ENCODE results near the gene LAMA3.

LAMA3 gene

DNA sequence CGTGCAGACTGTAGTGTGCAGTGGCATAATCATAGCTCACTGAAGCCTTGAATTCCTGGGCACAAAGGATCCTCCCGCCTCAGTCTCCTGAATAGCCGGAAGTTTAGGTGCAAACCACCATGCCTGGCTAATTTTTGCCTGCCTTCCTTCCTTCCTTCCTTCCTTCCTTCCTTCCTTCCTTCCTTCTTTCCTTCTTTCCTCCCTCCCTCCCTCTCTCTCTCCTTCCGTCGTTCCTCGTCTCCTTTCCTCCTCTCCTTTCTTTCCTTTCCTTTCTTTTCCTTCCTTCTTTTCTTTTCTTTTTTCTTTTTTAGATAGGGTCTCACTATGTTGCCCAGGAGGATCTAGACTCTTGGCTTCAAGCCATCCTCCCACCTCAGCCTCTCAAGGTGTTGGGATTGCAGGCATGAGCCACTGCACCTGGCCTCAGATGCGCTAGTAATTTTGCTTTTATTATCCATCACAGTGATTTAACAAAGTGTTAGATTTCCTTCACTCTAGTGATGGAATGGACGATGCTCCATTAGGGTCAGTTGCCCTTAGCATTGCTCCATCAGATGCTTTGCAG is 20.0 kb upstream of the LAMA3 start:
- TF ChIP-seq, protein P1, sequence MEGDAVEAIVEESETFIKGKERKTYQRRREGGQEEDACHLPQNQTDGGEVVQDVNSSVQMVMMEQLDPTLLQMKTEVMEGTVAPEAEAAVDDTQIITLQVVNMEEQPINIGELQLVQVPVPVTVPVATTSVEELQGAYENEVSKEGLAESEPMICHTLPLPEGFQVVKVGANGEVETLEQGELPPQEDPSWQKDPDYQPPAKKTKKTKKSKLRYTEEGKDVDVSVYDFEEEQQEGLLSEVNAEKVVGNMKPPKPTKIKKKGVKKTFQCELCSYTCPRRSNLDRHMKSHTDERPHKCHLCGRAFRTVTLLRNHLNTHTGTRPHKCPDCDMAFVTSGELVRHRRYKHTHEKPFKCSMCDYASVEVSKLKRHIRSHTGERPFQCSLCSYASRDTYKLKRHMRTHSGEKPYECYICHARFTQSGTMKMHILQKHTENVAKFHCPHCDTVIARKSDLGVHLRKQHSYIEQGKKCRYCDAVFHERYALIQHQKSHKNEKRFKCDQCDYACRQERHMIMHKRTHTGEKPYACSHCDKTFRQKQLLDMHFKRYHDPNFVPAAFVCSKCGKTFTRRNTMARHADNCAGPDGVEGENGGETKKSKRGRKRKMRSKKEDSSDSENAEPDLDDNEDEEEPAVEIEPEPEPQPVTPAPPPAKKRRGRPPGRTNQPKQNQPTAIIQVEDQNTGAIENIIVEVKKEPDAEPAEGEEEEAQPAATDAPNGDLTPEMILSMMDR (IDR thresholded peaks at IDR 0.05; ENCODE audit: low read depth, low read length, missing control alignments): no peak
- no peak overlapping the region for H3K4me3 ChIP-seq (ENCODE audit: low read depth, low read length)
- in situ Hi-C loops (cut with HindIII; ENCODE audit: low sequenced_read_pairs): no loop called here
- DNase-seq (ENCODE audit: low read depth): no peak

DNA sequence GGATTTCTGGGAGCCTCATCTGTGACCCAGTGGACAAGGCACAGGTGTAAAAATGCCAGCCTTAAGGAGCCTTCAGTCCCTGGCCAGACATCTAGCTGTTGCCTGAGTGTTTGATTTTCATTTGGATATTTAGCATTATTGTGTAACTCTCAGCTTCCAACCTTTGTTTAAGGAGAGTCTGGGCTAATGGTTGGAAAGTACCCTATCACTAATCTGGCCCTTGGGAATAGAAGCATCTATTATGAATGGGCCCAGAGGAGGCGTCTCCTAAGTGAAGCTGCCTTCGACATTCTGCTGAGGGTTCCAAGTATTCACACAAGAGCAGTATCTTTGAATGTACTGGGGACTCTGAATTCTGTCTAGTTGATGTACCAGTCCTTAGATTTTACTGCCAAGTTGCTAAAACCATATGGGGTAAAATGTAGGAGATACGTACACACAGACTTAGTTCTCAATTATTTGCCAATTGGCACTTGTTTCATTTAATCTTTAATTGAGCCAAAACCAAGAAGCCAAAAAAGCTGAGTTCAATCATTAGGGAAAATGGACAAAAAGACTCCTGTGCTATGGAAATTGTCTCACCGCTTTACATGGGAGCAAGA is 19.3 kb upstream of the LAMA3 start:
- TF ChIP-seq, protein P1 (IDR thresholded peaks at IDR 0.05; ENCODE audit: low read depth, low read length, missing control alignments): no peak
- in situ Hi-C loops (cut with HindIII; ENCODE audit: low sequenced_read_pairs): no loop called here
- H3K4me3 ChIP-seq (ENCODE audit: low read depth, low read length): no peak overlapping the region
- DNase-seq (ENCODE audit: low read depth): no peak

DNA sequence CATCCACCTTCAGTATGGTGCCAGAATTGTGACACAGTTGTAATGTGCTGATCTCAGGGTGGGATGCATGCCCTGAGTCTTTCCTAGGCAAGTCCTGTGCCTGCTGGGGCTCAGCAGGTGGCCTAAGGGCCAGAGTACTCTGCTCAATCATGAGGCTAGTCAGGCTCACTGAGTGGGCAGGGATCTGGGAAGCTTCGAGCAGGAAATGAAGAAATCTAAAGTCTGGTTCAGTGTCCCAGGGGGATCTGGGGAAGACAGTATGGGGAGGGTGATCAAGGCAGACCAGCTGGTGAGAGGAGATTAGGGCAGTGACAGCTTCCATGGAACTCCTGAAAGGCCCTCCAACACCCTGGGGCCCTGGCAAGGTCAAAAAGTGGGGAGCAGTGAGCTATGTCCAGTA is 17.7 kb upstream of the LAMA3 start:
- in situ Hi-C loops (cut with HindIII; ENCODE audit: low sequenced_read_pairs): no loop called here
- DNase-seq (ENCODE audit: low read depth): no peak
- H3K4me3 ChIP-seq (ENCODE audit: low read depth, low read length): no peak overlapping the region
- TF ChIP-seq, protein P1 (IDR thresholded peaks at IDR 0.05; ENCODE audit: low read depth, low read length, missing control alignments): no peak

DNA sequence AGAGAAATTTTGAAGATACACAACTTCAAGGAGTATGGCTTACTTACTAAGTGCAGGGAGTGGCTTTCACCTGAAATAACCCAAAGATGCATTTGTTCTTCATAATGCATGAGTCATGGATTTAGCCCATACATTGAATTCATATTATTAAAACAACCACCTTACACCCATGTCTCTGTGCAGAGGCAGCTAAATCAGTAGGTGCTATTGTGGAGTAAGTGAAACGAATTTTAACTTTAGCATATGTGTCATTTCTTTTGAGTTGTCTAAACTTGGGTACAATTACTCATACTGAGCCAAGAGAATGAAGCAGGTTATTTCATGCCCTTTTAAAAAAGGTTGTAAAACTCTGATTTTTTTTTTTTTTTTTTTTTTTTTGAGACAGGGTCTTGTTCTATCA is 15.5 kb upstream of the LAMA3 start:
- DNase-seq (ENCODE audit: low read depth): no peak
- in situ Hi-C loops (cut with HindIII; ENCODE audit: low sequenced_read_pairs): no loop called here
- no peak overlapping the region for H3K4me3 ChIP-seq (ENCODE audit: low read depth, low read length)
- TF ChIP-seq, protein P1 (IDR thresholded peaks at IDR 0.05; ENCODE audit: low read depth, low read length, missing control alignments): no peak

DNA sequence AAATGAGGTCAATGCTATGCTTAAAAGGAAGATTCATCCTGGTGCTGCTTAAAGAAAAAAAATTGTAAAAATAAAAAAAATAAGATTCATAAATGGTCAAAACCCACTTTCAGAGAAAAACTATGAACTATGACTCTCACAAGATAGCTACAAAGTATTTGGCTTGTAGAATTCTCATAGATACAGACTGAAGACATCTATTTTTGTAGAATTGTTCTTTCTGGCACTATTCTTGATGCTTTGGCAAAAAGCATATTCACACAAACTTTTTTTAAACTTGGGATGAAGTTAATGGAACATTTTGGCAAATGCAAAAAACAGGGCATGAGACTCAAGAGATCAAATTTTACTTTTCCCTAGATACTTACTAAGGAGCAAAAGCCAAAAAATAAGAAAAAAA is 14.0 kb upstream of the LAMA3 start:
- DNase-seq (ENCODE audit: low read depth): no peak
- H3K4me3 ChIP-seq (ENCODE audit: low read depth, low read length): no peak overlapping the region
- TF ChIP-seq, protein P1 (IDR thresholded peaks at IDR 0.05; ENCODE audit: low read depth, low read length, missing control alignments): no peak
- in situ Hi-C loops (cut with HindIII; ENCODE audit: low sequenced_read_pairs): no loop called here

DNA sequence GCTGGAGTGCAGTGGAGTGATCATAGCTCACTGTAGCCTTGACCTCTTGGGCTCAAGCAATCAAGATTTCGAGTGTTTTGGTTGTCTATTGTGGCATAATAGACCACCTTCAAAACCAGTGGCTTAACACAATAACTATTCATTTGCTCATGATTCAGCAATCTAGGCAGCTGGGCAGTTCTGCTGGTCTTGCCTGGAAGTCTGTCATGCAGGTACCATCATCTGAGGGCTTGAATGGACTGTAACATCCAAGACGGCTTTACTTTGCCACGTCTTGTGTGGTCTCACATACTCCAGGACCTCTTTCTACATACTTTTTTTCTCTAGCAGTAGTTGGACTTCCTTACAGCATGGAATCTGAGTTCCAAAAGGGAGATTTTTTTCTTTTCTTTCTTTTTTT is 13.4 kb upstream of the LAMA3 start:
- in situ Hi-C loops (cut with HindIII; ENCODE audit: low sequenced_read_pairs): no loop called here
- DNase-seq (ENCODE audit: low read depth): no peak
- H3K4me3 ChIP-seq (ENCODE audit: low read depth, low read length): no peak overlapping the region
- TF ChIP-seq, protein P1 (IDR thresholded peaks at IDR 0.05; ENCODE audit: low read depth, low read length, missing control alignments): no peak
